DMS114 treated with DMSO at 0.1 percent for 48 hours (cell line): ENCODE measurements around the gene GOLT1A.

Experiments
- DNase-seq: peaks from one replicate; lab custom pipeline; 2025; ENCODE audit not compliant: unreplicated experiment; lab: John Stamatoyannopoulos, UW

GOLT1A gene, protein sequence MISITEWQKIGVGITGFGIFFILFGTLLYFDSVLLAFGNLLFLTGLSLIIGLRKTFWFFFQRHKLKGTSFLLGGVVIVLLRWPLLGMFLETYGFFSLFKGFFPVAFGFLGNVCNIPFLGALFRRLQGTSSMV

DNA sequence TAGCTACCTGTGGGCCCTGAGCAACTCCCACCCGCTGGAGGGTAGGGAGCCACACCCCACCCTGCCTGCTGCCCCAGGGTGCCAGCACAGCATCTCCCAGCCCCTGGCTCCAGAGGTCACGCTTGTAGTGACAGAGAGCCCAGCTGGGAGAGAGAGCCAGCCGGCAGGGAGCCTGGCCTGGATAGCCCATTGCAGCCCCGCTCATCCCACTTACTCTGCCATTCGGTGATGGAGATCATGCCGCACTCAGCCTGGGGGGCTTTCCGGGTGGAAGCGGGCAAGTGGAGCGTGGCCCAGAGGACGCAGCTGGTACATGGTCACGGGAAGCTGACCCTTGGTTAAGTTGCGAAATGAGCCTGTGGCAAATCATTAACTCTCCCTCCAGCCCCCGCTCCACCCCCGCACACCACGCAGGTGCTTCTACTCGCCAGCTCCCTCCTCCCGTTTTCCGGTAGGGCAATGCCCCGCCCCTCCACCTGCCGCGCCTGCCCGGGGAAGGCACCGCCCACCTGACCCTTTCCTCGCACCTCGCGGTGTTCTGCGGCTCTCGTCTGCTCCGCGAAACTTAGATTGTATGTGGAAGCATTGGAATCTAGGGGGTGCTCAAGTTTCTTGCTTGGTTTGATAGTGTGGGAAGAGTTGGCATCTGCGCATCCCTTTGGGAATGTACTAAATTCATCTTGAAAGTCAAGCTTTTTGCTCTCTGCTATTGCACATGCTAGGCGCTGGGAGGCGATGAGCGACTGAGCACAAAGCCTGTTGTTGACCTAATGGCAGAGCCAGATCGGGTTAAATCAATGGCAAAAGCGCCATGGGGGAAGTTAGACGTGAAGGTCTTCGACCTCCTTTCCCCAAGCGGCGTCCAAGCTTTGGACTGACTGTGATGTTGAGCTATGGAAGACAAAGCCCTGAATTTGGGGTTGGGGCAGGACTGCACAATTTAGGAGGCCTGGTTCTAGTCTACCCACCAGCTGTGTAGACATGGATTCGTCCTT lies at the start of gene GOLT1A:
TSS of gene GOLT1A (minus strand) at position 321 of the 995 bp plus-strand sequence. CDS start at position 239, 82 bp downstream.
- DNase-seq = no peak

DNA sequence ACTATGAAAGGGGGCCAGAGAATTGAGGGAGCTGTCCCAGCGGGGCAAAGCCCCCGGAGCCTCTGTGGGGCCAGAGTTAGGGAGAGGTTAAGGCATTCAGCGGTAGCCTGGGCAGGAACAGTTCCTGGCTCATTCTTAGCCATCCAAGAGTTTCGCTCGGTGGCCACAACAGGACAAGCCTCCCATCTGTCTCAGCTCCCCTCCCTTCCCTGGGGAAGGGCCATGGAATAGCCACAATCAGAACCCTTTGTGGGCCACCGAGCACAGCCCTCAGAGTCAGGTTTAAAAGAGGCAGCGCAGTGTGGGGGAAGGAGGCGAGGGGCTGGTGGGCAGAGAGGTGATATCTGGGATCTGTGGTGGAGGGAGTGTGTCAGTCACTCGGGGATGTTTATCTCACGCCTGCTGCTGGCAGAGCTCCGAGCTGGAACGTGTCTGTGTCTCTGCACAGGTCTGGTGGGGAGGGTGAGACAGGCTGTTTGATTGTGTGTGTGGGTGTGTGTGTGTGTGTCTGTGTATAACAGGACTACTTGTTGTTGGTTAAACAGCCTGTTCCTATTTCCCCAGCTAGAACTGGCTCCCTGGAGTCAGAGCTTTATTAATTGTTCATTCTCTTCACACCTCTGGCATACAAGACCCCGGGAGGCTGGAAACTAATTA lies 49.6 kb upstream of the GOLT1A start:
- DNase-seq = no peak

DNA sequence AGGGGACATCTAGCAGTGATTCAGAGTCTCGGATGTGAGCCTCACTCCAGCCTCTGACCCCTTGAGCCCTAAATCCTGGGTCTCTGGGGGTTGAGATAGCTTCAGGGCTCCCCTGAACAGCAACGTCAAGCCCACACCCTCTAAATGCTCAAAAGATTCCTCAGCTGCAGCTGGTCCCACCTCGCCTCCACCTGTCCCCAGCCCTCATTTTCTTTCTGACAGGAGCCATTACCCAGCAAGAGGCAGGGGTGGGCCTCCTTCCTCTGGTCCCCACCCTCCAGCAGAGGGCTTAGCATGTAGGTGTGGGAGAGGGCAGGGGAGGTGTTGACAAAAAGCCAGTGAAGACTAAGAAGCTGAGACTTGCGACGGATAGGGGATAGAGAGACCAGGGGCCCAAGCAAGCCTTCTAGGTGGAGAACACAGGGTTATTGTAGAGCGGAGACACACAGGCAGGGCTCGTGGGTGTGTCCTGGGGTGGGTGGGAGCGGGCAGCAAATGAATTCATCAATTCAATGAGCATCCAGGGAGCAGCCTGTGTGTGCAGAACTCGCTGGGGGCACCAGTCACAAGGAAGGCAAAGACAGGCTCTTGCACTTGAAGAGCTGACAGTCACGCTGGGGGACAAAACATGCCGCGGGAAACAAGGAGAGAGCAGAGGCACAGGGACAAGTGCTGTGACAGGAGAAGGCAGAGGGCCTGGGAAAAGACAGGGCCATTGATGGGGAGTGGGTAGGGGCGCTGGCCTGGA lies 48.9 kb upstream of the GOLT1A start:
- no peak for DNase-seq

DNA sequence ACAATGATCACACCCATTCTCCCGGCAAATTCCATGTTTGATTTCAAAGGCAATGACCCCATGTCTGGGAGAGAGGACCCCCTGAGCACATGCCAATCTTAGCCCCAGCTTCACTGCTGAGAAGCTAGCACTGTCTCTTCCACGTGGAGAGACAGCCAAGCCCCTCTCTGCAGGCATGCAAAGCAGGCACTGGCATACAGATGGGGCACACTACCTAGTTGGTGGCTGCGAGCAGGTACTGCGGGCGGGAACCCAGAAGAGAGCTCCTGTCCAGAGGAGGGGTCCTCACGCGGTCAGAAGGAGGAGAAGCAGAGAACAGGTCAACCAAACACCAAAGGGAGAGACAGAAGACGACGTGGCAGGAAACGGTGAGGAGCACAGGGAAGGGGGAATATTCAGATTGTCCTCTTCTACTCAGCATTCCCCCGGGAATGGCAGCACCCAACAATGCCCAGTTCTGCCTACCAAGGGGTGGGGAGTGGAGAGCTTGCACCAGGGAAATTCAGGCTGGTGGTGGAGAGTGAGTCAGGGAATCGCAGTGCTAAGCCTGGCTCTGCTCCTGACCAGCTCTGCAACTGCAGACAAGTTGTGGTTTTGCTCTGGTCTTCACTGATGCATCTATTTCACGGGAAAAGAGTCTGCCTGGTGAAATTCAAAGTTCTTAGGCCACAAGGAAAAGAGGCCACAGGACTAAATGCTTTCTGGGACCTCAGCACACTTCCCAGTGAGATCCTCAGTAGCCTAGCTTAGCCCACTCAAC lies 48.1 kb upstream of the GOLT1A start:
- no peak for DNase-seq

DNA sequence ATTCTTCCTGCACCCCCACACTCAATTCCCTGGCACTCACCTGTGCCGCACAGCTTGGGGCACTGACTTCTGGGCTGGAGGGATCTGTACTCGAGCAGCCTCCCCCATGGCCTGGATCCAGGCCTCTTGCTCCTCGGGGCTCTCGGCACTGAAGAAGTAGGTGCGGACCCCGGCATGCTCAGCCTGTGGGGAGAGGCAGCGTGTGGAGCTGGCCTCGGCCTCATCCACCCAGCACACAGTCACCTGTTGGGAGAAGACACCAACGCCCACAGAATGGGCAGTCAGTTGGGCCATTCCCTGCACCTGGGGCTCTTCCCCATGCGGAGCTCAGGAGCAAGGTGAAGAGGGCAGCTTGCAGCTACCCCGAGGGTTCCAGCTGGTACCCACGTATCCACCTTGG lies 47.5 kb upstream of the GOLT1A start:
- no peak for DNase-seq

DNA sequence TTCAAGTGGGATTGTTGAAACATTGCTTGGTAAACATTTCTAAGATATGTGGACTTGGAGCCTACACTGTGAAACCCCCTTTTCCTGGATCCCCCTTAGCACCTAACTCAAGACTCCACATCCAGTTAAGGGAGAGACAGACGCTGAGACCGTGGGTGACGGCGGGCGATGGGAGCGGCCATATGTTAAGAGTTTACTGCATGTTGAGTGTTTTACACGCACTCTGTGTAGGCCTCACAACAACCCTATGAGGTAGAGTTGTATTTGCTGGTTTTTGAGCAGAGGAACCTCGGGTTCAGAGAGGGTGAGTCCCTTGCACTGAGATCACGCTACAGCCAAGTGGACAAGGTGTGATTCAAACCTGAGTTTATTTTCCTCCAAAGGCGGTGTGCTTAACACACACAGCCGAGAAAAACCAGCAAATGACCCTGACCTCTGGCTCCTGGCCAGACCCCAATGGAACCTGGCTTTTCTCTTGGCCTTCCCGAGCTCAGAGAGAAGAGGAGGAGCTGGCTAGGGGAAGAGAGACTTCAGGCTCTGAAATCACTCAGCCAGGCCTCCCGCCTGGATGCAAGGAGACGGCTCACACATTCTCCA lies 46.9 kb upstream of the GOLT1A start:
- DNase-seq = no peak

DNA sequence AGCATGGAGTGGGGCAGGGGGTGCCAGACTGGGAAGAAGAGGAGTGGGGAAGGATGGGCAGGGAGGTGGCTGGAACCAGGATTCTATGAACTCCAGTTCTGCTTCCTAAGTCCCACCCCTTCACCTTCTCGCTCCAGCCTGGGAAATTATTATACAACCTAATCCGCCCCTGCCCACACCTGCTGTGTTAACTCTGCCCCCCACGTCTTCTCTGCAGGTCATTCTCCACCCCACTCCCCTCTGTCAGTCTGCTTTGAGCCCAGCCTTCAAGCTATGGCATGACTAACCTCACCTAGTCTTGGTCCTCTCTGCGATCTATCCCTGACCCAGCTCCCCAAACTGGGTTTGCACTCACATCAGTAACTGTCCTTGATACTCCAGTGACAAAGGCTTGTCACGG lies 46.0 kb upstream of the GOLT1A start:
- no peak for DNase-seq

DNA sequence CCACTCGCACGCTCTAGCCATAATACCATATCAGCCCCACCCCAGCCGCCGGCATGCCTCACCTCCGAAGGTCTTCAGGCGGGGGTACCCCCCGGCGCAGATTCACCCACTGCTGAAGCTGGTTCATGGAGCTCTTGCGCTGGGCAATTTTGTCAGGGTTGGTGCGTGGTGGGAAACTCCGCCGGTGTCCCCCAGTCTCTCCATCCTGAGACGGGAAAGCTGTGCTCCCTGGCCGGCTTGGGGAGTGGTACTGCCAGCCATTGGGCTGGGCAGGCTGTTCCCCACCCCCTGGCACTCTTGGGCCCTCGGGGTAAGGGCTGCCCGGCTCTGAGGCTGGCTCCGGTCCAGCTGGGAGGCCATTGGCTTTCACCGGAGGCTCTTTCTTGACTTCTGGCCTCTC lies 45.4 kb upstream of the GOLT1A start:
- DNase-seq = no peak

DNA sequence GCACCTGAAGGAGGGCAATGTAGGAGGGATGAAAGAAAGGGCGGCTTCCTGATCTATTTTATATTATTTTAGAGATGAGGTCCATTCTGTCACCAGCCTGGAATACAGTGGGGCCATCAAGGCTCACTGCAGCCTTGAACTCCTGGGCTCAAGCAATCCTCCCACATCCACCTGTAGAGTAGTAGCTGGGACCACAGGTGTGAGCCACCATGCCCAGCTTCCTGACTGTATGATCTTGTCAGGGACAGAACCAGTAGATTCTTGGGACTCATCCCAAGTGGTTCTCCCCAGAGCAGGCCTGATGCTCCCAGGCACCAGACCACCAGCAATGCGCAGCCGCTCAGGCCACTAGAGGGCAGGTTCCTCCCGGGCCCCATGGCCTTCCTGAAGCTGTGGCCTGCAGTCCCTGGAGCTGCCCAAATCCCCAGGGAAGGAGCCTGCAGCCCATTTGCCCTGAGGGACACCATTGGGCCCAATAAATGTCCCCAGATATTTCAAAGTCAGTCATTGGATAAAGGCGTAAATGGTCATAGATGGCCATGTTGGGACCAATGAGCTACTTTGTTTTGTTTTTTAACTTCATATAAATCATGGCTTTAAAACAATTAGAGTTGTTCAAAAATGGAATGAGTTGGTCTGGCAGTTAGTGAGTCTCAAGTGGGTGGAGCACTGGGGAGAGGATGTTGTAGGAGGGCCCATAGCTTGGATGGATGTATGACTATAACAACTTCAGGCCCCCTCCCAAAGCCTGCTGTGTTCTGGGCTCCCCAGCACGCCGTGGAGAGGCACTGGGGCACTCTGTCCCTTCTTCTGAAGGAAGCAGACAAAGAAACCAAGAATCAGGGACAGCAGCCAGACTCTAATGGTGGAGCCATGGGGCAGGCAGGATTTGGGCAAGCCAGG lies 44.7 kb upstream of the GOLT1A start:
- DNase-seq = peak; percentile 14

DNA sequence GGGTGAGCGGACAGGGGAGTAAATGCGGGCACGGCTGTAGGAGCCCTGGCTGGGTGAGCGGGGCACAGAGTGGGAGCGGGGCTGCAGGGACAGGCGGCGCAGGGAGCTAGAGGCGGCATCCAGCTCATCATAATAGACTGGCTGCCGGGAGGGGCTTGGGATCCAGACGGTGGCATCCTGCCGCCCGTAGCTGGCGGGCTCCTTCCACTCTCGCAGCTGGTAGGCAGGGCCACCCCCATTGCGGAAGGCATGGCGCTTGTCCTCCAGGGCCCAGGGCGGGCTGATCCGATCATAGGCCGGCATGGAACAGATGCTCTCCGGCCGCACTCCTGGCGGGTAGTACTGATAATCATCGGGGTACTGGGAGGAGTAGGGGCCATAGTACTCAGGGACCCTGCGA lies 43.7 kb upstream of the GOLT1A start:
- no peak for DNase-seq

DNA sequence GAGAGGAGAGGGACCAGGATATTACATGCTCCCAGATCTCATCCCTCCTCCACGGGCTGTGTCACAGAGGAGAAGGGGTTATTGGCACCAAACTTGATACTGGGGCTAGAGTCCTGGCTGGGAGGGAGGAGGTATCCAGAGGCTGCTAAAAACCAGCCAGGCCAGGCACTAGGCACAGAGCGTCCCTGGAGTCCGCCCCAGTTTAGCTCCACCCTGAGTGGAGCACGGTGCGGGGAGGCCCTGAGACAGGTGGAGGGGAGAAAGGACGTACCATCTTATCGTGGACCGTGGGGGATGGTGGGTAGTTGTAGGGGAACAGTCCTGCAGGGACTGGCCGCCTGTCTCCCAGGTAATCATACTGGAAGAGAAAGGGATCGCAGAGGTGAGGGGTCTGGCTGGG lies 42.7 kb upstream of the GOLT1A start:
- DNase-seq = no peak

DNA sequence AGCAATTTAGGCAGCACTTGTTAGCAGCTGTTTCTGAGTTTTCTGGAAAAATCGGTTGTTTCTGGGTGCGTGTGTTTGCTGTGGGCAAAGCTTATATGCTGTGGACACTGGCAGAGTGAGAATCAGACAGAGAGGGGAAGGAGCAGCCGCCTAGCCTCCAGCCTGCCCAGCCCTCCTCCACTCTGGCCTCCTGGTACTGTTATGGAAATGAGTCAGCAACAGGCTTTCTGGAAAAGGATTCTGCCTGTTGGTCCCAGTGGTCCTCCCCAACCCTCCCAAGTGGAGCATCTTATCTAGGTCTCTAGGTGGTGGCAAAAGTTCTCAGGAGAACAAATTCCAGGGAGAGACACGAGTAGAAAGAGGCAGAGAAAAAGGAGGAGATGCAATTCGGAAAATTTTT lies 42.2 kb upstream of the GOLT1A start:
- no peak for DNase-seq

DNA sequence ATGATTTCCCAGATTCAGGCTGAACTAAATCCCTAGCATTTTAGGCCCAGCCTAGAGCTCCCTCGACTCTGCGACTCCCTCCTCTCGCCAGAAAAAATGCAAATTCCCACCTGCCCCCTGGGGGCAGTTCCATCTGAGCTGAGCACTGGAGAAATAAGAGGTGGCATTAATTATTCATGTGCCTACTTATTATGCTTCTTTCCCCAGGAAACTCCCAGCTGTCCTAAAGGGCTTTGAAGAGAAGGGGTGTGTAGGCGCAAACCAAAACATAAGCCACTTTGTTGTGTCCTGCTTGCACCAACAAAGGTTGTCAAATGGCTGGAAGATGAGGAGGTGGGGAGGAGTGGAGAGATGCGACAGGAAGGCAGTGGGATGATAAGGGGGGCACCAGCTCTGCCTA lies 41.4 kb upstream of the GOLT1A start:
- no peak for DNase-seq

DNA sequence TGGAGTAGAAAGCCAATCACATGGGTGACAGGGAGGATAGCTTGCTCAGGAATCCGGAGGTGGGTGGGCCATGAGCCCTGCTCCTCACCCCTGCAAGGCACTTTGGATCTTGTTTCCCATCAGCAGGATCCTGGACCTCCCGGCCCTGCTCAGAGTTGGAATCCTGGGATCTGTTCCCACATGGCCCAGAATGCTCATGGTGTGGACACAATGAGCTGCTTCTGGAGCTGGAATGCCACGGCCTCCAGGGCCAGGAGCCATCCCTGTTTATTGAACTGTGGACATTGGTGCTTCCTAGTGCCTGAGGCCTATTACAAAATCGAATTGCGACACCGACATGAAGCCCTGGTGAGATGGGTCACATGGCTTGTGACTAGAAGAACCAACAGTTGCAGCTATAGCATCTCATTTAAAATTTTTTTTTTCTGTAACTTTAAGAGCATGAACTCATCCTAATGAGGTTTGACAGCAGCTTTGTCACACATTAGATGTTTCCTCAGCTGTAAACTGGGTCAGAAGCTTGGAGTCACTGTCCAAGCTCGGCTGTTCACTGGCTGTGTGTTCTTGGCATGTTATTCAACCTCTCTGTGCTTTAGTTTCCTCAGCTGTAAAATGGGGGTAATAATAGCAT lies 40.4 kb upstream of the GOLT1A start:
- no peak for DNase-seq

DNA sequence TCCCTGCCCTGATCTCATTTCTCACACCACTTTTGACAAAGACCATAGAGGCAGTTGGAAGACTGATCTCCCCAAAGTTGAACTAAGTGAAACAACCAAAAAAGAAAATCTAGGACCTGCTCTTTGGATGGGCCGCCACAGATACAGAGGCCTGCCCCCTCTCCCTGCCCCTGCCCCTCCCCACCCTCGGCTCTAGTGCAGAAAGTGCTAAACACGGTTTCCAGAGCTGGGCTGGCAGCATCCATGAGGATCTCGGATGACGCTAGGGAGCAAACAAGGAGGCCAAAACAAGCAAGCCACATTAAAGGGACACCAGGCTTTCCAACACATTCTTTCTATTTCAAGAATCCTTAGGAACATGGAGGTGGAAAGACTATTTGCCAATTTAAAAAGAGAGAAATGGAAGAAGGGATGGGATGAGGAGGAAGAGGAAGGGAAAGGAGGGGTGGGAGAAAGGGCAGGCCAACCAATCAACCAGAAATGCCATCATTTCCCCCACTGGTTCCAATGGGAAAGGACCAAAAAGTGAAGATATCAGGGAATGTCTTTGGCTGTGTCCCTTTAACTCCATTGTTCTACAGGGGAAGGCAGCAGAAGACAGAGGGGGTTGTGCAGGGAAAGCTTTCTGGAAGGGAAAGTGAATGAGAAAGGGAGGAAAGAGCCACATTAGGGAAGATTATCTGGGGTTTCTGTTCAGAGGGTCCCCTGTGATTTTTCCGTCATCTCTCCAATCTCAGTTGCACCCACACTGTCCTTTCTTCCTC lies 38.3 kb upstream of the GOLT1A start:
- DNase-seq = no peak

DNA sequence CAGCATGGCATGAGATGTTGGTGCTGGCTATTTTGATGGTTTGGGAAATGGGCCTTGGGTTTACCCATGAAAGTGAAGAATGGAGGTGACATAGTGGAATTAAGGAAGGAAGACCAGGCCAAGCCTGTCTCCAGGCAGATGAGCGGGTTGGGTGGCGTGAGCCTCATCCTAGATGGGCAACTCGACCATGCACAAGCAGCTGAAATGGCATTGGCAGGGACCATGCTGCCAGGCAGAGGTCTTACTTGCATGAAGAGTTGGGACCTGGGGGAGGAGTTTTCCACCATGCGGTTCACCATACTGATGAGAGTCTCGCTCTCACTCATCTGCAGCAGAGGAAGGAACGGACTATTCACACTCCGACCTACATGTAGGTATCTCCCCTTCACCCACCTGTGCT lies 37.5 kb upstream of the GOLT1A start:
- no peak for DNase-seq

DNA sequence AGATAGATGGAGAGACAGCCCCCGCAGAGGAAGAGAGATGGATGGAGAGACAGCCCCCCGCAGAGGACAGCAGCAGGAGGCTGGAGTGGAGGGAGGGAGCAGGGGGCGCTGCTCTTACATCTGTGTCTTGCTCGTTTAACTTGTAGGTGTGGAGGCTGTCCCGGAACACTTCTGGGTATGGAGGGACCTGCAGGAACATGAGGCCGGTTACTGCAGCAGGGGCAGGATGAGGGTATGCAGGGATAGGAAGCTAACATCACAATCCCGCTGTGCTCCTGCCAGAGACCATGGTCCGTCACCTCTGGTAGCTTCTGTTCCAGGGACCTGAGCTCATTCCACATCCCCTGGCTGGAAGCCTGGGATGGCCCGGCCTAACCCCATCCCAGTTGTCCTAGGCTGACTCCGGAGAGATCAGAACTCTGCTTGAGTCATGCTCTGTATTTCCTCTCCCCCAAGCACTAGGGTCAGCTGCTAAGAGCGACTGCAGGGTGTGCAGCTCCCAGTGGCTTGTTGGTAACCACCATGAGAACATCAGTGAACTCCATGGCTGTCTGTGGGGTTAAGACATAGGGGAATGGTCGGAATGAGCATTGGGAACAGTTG lies 36.7 kb upstream of the GOLT1A start:
- DNase-seq = no peak
